Naive thymus-derived CD4-positive, alpha-beta T cell (primary cell): Measurements from ENCODE around the gene TNNC1. TPM values are rescaled to one million over a fixed set of nuclear protein-coding genes. Genes with fewer than 3 reads are reported as not detected.

ENCODE experiments used
- ATAC-seq: fragments of 150-1000 bp; cut with Tn5 transposase; 2 replicates; pipeline ENCODE4 v1.10.0; 2021; ENCODE audit warnings: mild to moderate bottlenecking, moderate library complexity
- CTCF ChIA-PET: fragments of 350-600 bp; sonication (Branson Sonifier 250); formaldehyde crosslinking; loops from one replicate; lab custom pipeline; 2021; ENCODE audit warnings: antibody characterized with exemption; lab: Charles Lee
- POLR2A ChIA-PET: fragments of 350-600 bp; sonication (Branson Sonifier 250); formaldehyde crosslinking; loops from one replicate; lab custom pipeline; 2021; ENCODE audit warnings: antibody characterized with exemption, inconsistent platforms; lab: Charles Lee
- DNase-seq, 9 donors: peaks; one replicate each; pipeline versions ENCODE4 v3.0.0 to v3.0.0-alpha.2; 2020 to 2022; ENCODE audit warnings: mixed read lengths in 1 of 9
- H3K27ac ChIP-seq: one replicate; pipeline ENCODE4 v1.7.0; 2013; ENCODE audit warnings: mild to moderate bottlenecking, low read depth, low read length, moderate library complexity
- H3K27me3 ChIP-seq, 2 donors: one replicate each; pipeline ENCODE4 v1.7.0; 2013; ENCODE audit warnings: low read length in 2 of 2, mild to moderate bottlenecking in 2 of 2, moderate library complexity in 2 of 2; ENCODE audit not compliant: control insufficient read depth in 2 of 2, insufficient read depth in 2 of 2
- H3K36me3 ChIP-seq, 3 experiments: 1 replicate in 2 of 3; 2 replicates in 1 of 3; pipeline ENCODE4 v1.7.0; 2013; ENCODE audit warnings: low read length in 3 of 3, mild to moderate bottlenecking in 3 of 3, moderate library complexity in 1 of 3; ENCODE audit not compliant: insufficient read depth in 3 of 3, control insufficient read depth in 2 of 3
- H3K4me1 ChIP-seq, 2 donors: one replicate each; pipeline ENCODE4 v1.7.0; 2013; ENCODE audit warnings: low read length in 2 of 2, mild to moderate bottlenecking in 2 of 2, moderate library complexity in 1 of 2; ENCODE audit not compliant: control insufficient read depth in 2 of 2, insufficient read depth in 2 of 2
- H3K4me3 ChIP-seq: 2 replicates; pipeline ENCODE4 v1.7.0; 2013; ENCODE audit warnings: mild to moderate bottlenecking, low read length
- H3K9me3 ChIP-seq, 3 experiments: 1 replicate in 2 of 3; 2 replicates in 1 of 3; pipeline ENCODE4 v1.7.0; 2013; ENCODE audit warnings: low read length in 3 of 3; ENCODE audit not compliant: control insufficient read depth in 2 of 3
- H3K27ac Mint-ChIP-seq, 9 donors: one replicate each; pipeline ENCODE4 v1.8.0; 2020 to 2022; ENCODE audit warnings: mixed read lengths in 9 of 9, mild to moderate bottlenecking in 8 of 9, moderate library complexity in 5 of 9, inconsistent platforms in 2 of 9
- H3K27me3 Mint-ChIP-seq, 5 donors: one replicate each; pipeline ENCODE4 v1.8.0; 2021 to 2022; ENCODE audit warnings: mixed read lengths in 5 of 5, mild to moderate bottlenecking in 1 of 5
- H3K36me3 Mint-ChIP-seq, 5 donors: one replicate each; pipeline ENCODE4 v1.8.0; 2020 to 2022; ENCODE audit warnings: mixed read lengths in 5 of 5, mild to moderate bottlenecking in 3 of 5, inconsistent platforms in 1 of 5
- H3K4me1 Mint-ChIP-seq, 7 donors: one replicate each; pipeline ENCODE4 v1.8.0; 2020 to 2022; ENCODE audit warnings: mixed read lengths in 7 of 7, mild to moderate bottlenecking in 3 of 7, inconsistent platforms in 1 of 7
- H3K4me3 Mint-ChIP-seq, 10 donors: one replicate each; pipeline ENCODE4 v1.8.0; 2020 to 2022; ENCODE audit warnings: mild to moderate bottlenecking in 10 of 10, mixed read lengths in 10 of 10, moderate library complexity in 6 of 10, inconsistent platforms in 2 of 10
- H3K9me3 Mint-ChIP-seq, 11 donors: one replicate each; pipeline ENCODE4 v1.8.0; 2020 to 2022; ENCODE audit warnings: mixed read lengths in 11 of 11, mild to moderate bottlenecking in 4 of 11, inconsistent platforms in 1 of 11, moderate library complexity in 1 of 11
- intact Hi-C, 2 donors: fragments of 100-400 bp; cut with micrococcal nuclease; formaldehyde crosslinking; loops; one replicate each; pipeline ENCODE4 v1.15.1; 2023
- polyA plus RNA-seq, 2 donors: library from polyadenylated mRNA; unstranded; fragments of 300-500 nt; fragmentation: Illumina TruSeq; gene quantifications; one replicate each; pipeline ENCODE4 v1.2.3, GENCODE V29; 2021
- total RNA-seq, 6 experiments: library from RNA in 5 of 6; stranded (reverse) in 5 of 6; gene quantifications; 1 replicate in 5 of 6; 2 replicates in 1 of 6; pipeline ENCODE4 v1.2.3 and lab custom pipeline; 2021 to 2026

Gene TNNC1
- total RNA-seq (1 to 10 TPM; 2.2 to 8.4 (median 6.5) TPM), polyA plus RNA-seq (1 to 10 TPM in 1 of 2 donors, under 1 TPM in 1; 0.73 to 1.5 TPM), total RNA-seq (lab: John Stamatoyannopoulos, UW) (9.0 reads per million, percentile 34 among the genes with 10 or more reads in this experiment)

DNA sequence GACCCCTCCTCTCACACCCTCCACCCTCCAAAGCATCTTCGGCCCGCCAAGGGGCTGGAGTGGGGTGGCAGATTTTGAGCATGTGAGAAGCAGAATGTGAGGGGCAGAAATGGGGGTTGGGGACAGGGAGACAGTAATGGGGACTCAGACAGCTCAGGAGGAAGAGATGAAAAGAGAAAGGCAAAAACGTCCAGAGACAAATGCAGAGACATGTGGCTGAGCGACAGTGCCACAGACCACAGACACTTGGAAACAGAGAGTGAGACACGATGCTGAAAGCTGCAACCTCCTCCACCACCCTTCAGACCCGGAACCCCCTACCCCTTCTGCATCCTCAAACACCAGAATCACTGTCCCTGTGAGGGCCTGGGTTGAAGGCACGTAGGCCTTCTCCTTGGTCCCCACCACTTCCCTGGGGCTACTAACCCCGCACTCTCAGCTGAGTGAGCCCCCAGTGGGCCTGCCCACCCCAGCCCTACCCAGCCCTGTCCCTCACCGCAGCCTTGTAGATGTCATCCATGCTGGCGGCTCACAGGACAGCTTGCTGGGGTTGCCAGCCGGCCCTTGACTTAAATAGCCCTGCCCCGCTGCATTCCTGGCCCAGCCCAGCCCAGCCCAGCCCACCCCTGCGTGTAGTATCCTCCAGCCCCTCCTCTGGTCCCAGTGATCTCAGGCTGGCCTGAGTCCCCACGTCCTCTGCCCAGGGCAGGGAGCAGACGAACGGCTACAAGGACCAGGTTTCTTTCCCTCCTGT lies at the start of gene TNNC1:
TSS of gene TNNC1 (minus strand) at position 546 of the 754 bp plus-strand sequence. CDS start at position 520, 26 bp downstream.
- peaks cover 23 to 47% (median 41%) of the 10 kb centered on the region in 7 donors for H3K4me1 Mint-ChIP-seq
- intact Hi-C loops: loop anchor here in 1 of 2 donors (2.0 to 10.0 kb wide), 4 partner anchors 165 to 511 kb away; partner anchors contain the start of genes DUSP7, GNL3, PARP3 and PBRM1

DNA sequence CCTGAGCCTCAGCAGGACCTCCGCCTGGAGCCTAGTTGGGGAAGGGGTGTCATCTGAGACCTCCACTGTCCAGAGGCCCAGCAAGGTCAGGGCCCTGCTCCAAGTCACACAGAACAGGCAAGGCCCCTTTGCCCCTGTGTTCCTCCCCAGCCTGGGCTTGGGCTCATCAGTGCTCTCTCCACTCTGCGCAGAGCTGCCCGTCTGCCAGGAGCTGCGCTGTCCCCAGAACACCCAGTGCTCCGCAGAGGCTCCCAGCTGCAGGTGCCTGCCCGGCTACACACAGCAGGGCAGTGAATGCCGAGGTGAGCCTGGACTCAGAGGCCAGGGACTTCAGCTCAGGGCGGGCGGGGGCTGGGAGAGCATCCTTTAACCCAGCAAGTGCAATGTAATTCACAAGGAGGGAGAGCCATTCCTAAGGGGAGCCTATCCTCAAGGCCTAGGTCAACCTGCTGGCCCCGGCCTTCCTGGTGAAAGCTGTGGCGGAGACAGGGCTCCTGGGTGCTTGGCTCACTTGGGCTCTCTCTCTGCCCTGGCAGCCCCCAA lies 49.0 kb upstream of the TNNC1 start:
- Histone ChIP-seq H3K36me3 (no peaks in the 10 kb centered on the region), H3K27ac (no peak overlapping the region), H3K27me3 (no peaks in the 10 kb centered on the region), H3K9me3 (no peaks in the 10 kb centered on the region), H3K4me1 (no peaks in the 10 kb centered on the region), H3K4me3 (no peak overlapping the region)
- Mint-ChIP-seq H3K27ac (no peak overlapping the region), H3K4me3 (no peak overlapping the region), H3K4me1 (peaks cover 0 to 2% (median 0%) of the 10 kb centered on the region in 7 donors), H3K27me3 (no peaks in the 10 kb centered on the region), H3K9me3 (no peaks in the 10 kb centered on the region), H3K36me3 (no peaks in the 10 kb centered on the region)
- ATAC-seq (no peak), DNase-seq (no peak)
- ChIA-PET POLR2A (no interaction called here), CTCF (no interaction called here)
- intact Hi-C loops: no loop called here

More for the DNA sequence above, at the start of gene TNNC1:
- H3K4me3 ChIP-seq: peak within 1 kb of the TSS; percentile 98
- peaks cover 15 to 23% of the 10 kb centered on the region in 2 donors for H3K4me1 ChIP-seq
- H3K9me3 Mint-ChIP-seq: no peaks in the 10 kb centered on the region
- H3K27me3 Mint-ChIP-seq: no peaks in the 10 kb centered on the region
- H3K27ac Mint-ChIP-seq: peak within 1 kb of the TSS; percentile 96 to 100 (median 99)
- H3K27me3 ChIP-seq: no peaks in the 10 kb centered on the region
- ChIA-PET CTCF (interaction anchor here (0.6 to 2.0 kb wide), 3 partner anchors 26 to 41 kb away, joined by 3 to 11 read pairs (median 6); no protein-coding TSS in a partner anchor), POLR2A (interaction anchor here (0.5 to 2.4 kb wide), 6 partner anchors 9 to 458 kb away, joined by 3 to 9 read pairs (median 4); partner anchors contain the start of genes RPL29 and SEMA3G)
- peaks cover 4 to 21% (median 6%) of the 10 kb centered on the region in 3 experiments for H3K36me3 ChIP-seq
- no peak for ATAC-seq
- no peaks in the 10 kb centered on the region for H3K9me3 ChIP-seq
- H3K36me3 Mint-ChIP-seq: peaks cover 0 to 6% (median 3%) of the 10 kb centered on the region in 5 donors
- peak within 1 kb of the TSS; percentile 88 for H3K27ac ChIP-seq
- no peak for DNase-seq
- H3K4me3 Mint-ChIP-seq: peak within 1 kb of the TSS; percentile 87 to 96 (median 93)

GRCh38 chr3:52502001-52502400 lies 48.2 kb upstream of the TNNC1 start:
- Mint-ChIP-seq H3K9me3 (no peaks in the 10 kb centered on the region), H3K36me3 (no peaks in the 10 kb centered on the region), H3K4me1 (peaks cover 0 to 2% (median 0%) of the 10 kb centered on the region in 7 donors), H3K27me3 (no peaks in the 10 kb centered on the region), H3K4me3 (no peak overlapping the region), H3K27ac (peak overlapping the region in 1 of 9 donors; percentile 84)
- ChIA-PET CTCF (no interaction called here), POLR2A (no interaction called here)
- ATAC-seq: no peak
- DNase-seq: no peak
- H3K4me3 ChIP-seq: no peak overlapping the region
- no peaks in the 10 kb centered on the region for H3K9me3 ChIP-seq
- intact Hi-C loops: no loop called here
- H3K27me3 ChIP-seq: no peaks in the 10 kb centered on the region
- H3K27ac ChIP-seq: no peak overlapping the region
- no peaks in the 10 kb centered on the region for H3K36me3 ChIP-seq
- no peaks in the 10 kb centered on the region for H3K4me1 ChIP-seq

GRCh38 chr3:52501046-52501445 lies 47.2 kb upstream of the TNNC1 start:
- no peaks in the 10 kb centered on the region for H3K36me3 Mint-ChIP-seq
- no peaks in the 10 kb centered on the region for H3K4me1 ChIP-seq
- no peak overlapping the region for H3K4me3 Mint-ChIP-seq
- ChIA-PET POLR2A (no interaction called here), CTCF (no interaction called here)
- no peaks in the 10 kb centered on the region for H3K27me3 ChIP-seq
- H3K4me1 Mint-ChIP-seq: peaks cover 0 to 2% (median 0%) of the 10 kb centered on the region in 7 donors
- H3K4me3 ChIP-seq: no peak overlapping the region
- ATAC-seq (no peak), DNase-seq (no peak)
- no peaks in the 10 kb centered on the region for H3K9me3 Mint-ChIP-seq
- H3K27ac Mint-ChIP-seq: no peak overlapping the region
- no peak overlapping the region for H3K27ac ChIP-seq
- intact Hi-C loops: no loop called here
- H3K36me3 ChIP-seq: no peaks in the 10 kb centered on the region
- H3K9me3 ChIP-seq: no peaks in the 10 kb centered on the region
- no peaks in the 10 kb centered on the region for H3K27me3 Mint-ChIP-seq

GRCh38 chr3:52498137-52499054 lies 44.6 kb upstream of the TNNC1 start:
- H3K27me3 Mint-ChIP-seq: no peaks in the 10 kb centered on the region
- no peak for DNase-seq
- Histone ChIP-seq H3K9me3 (no peaks in the 10 kb centered on the region), H3K27ac (no peak overlapping the region), H3K36me3 (peaks cover 0 to 2% (median 0%) of the 10 kb centered on the region in 3 experiments), H3K27me3 (no peaks in the 10 kb centered on the region), H3K4me1 (no peaks in the 10 kb centered on the region), H3K4me3 (no peak overlapping the region)
- POLR2A ChIA-PET: no interaction called here
- CTCF ChIA-PET: no interaction called here
- no peaks in the 10 kb centered on the region for H3K9me3 Mint-ChIP-seq
- H3K4me3 Mint-ChIP-seq: peak overlapping the region in 1 of 10 donors; percentile 38
- ATAC-seq: peak; percentile 78
- intact Hi-C loops: no loop called here
- H3K36me3 Mint-ChIP-seq: no peaks in the 10 kb centered on the region
- peaks cover 0 to 8% (median 0%) of the 10 kb centered on the region in 7 donors for H3K4me1 Mint-ChIP-seq
- no peak overlapping the region for H3K27ac Mint-ChIP-seq
